Left ventricle myocardium superior (tissue), 1 donor: Measurements from ENCODE around the gene GRIK4. TPM values are rescaled to one million over a fixed set of nuclear protein-coding genes. Genes with fewer than 3 reads are reported as not detected.
A peak's percentile ranks its signal among the peaks of the same experiment; 100 is the strongest.

ENCODE experiments used
- ATAC-seq: fragments of 200-7000 bp; cut with Tn5 transposase; one replicate; pipeline ENCODE4 v1.9.1; 2020; ENCODE audit warnings: mild to moderate bottlenecking, moderate library complexity
- DNase-seq: peaks from one replicate; pipeline ENCODE4 v3.0.0-alpha.2; 2020
- intact Hi-C: fragments of 100-400 bp; cut with micrococcal nuclease; formaldehyde crosslinking; loops from one replicate; pipeline ENCODE4 v1.11.0; 2022
- total RNA-seq: library from RNA; stranded (reverse); fragmentation: NEBNext Ultra II Directional; extraction: Animal tissue kit (Norgen Biotek cat#: 25700); gene quantifications from one replicate; pipeline ENCODE4 v1.2.1, GENCODE V29; 2021
- donor health status: DM: no; HTN: yes; CAD: no; lungs with severe emphysema.

GRIK4 gene
- total RNA-seq, 1 donor from 2014 or later, result 0.22 TPM

GRCh38 chr11:120519474-120519873, 7.9 kb downstream of the GRIK4 start:
- DNase-seq (no peak), ATAC-seq (no peak)
- intact Hi-C loops, result loop anchor here (10.0 kb wide), 1 partner anchor 425 kb away; no protein-coding TSS in a partner anchor

GRCh38 chr11:120520091-120520822, 8.7 kb downstream of the GRIK4 start:
- DNase-seq (no peak), ATAC-seq (no peak)
- intact Hi-C loops, result no loop called here

- ATAC-seq (no peak), DNase-seq (no peak)
- intact Hi-C loops, result no loop called here
Measured at GRCh38 chr11:120521176-120521575, 9.6 kb downstream of the GRIK4 start.

- intact Hi-C loops, result no loop called here
Measured at GRCh38 chr11:120522021-120522420, 10.5 kb downstream of the GRIK4 start.

GRCh38 chr11:120522736-120523135, 11.2 kb downstream of the GRIK4 start:
- DNase-seq (no peak), ATAC-seq (no peak)
- intact Hi-C loops, result no loop called here

More at GRCh38 chr11:120522021-120522420, 10.5 kb downstream of the GRIK4 start:
- ATAC-seq (no peak), DNase-seq (no peak)

GRCh38 chr11:120523196-120523595, 11.6 kb downstream of the GRIK4 start:
- DNase-seq (no peak), ATAC-seq (no peak)
- intact Hi-C loops, result no loop called here

GRCh38 chr11:120524536-120525085, 13.1 kb downstream of the GRIK4 start:
- ATAC-seq, result no peak
- intact Hi-C loops, result no loop called here

GRCh38 chr11:120525261-120526171, 14.0 kb downstream of the GRIK4 start:
- intact Hi-C loops, result no loop called here
- DNase-seq, result no peak
- no peak for ATAC-seq

More at GRCh38 chr11:120524536-120525085, 13.1 kb downstream of the GRIK4 start:
- DNase-seq, result no peak

- DNase-seq (no peak), ATAC-seq (no peak)
- intact Hi-C loops, result no loop called here
Measured at GRCh38 chr11:120526241-120526640, 14.7 kb downstream of the GRIK4 start.

- DNase-seq (peak; percentile 70), ATAC-seq (peak; percentile 66)
- intact Hi-C loops, result no loop called here
Measured at GRCh38 chr11:120527111-120527761, 15.7 kb downstream of the GRIK4 start.

- DNase-seq (peak; percentile 2), ATAC-seq (no peak)
- intact Hi-C loops, result no loop called here
Measured at GRCh38 chr11:120528749-120529148, 17.2 kb downstream of the GRIK4 start.

GRCh38 chr11:120529214-120529613, 17.7 kb downstream of the GRIK4 start:
- peak; percentile 1 for DNase-seq
- intact Hi-C loops, result no loop called here
- no peak for ATAC-seq

GRCh38 chr11:120529911-120530310, 18.4 kb downstream of the GRIK4 start:
- DNase-seq (no peak), ATAC-seq (no peak)
- intact Hi-C loops, result no loop called here

- ATAC-seq, result peak; percentile 13
- intact Hi-C loops, result no loop called here
- peak; percentile 7 for DNase-seq
Measured at GRCh38 chr11:120532082-120532831, 20.7 kb downstream of the GRIK4 start.

GRCh38 chr11:120532832-120533196, 21.3 kb downstream of the GRIK4 start:
- no peak for DNase-seq
- ATAC-seq, result peak; percentile 65

GRCh38 chr11:120536091-120536796, 24.7 kb downstream of the GRIK4 start:
- intact Hi-C loops, result no loop called here
- DNase-seq, result no peak
- no peak for ATAC-seq

More at GRCh38 chr11:120532832-120533196, 21.3 kb downstream of the GRIK4 start:
- intact Hi-C loops, result no loop called here

- DNase-seq (no peak), ATAC-seq (no peak)
- intact Hi-C loops, result no loop called here
Measured at GRCh38 chr11:120536797-120537169, 25.2 kb downstream of the GRIK4 start.

- no peak for DNase-seq
- intact Hi-C loops, result no loop called here
- no peak for ATAC-seq
Measured at GRCh38 chr11:120537996-120538395, 26.4 kb downstream of the GRIK4 start.
